GM10847 (cell line): ENCODE results near the gene SOX10.

Experiments
- POLR2A ChIP-seq: IDR thresholded peaks from 2 replicates; pipeline ENCODE4 v1.6.1; 2011; ENCODE audit not compliant: insufficient read length; ENCODE audit errors: extremely low read depth

The SOX10 gene

DNA sequence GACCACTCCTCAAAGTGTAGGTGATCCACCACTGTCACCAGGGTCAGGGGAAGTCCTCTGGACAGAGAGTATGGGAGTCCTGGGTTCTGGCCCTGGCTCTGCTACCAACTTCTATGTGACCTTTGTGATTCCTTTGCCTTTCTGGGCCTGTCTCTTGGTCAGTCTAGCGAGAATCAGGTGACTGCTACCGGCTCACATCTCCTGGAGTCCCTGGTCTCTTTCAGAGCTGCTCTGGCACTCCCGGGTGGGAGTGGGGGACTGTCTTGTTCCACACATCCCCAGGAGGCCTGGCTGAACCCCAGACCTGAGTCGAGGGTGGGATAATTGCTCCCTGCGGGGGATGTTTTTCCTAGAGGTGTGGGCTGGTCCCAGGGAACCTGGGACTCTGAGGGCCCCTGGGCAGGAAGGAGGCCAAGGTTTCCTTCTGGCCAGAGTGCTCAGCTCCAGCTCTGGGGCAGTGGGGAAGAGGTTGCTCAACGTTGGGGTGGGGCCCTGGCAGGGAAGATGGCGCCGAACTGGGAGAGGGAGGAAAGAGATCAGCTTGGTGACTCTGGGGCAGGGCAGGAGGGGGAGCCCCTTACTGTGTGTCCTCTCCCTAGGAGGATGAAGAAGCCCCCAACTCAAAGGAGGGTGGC, 2.1 kb downstream of the SOX10 start:
- TF ChIP-seq POLR2A: no peak

DNA sequence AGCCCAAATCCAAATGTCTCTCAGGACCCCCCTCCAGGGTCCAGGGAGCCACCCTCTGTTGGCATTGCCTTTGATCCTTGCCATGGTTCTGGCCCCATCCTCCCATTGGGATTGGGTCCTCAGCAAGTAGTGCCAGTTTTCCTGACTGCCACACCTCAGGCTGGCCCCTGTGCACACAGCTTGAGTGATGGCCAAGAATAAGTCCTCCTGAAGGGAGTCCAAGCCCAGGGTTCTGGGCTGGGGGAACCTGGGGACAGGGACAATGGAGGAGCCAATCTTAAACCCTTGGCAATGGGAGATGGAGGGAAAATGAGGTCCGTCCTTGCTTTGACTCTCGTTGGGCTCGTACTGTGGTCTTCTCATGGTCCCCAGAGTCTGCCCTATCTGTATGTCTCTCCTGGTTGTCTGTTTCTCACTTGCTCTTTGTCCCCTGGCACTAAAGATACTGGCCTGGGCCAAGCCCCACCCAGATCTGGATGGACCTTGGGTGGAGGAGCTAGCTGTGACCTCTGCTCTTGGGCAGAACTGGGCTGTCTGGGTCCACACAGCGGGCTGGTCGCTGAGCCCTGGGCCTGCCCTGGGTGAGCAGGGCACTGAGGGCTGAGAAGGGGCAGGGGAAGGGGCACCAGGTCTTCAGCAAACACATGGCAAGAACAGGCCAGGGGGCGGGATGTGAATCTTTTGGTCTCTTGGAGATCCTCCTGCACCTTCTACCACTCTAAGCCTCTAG, 2.9 kb downstream of the SOX10 start:
- TF ChIP-seq POLR2A: no peak

DNA sequence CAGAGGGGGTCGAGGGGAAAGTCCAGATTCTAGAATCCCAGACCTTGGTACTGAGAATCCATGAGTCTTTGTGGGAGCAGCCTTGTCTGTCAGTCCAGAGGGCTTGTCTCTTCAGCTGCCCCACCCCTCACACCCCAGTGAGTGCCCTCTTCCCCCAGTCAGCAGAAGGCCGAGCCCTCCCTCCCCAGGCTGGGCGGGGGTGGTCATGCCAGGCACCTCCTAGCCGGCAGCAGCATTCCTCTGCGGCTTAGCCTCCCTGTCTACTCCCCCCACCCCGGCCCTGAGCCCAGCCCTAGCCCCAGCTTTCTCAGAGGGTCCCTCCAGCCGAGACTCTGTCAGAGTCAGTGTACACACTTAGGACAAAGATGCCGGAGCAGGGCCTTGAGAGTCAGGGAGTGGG, 4.6 kb downstream of the SOX10 start:
- TF ChIP-seq POLR2A: no peak

DNA sequence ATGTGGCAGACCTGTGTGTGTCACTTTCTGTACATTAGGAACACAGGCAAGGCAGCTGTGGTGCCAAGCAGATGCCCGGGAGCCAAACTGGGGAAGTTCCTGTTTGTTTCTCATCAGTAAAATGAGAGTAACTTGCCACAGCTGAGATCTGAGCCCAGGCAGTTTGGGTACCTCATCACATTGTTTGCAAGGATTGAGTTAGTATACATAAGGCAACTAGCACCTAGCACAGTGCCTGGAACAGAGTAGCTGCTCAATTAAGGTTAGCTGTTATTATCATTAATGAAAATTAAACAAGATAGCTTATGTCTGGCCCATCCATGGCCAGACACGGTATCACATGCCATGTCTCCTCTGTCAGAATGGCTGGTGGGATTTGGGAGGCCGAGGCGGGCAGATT, 7.8 kb downstream of the SOX10 start:
- TF ChIP-seq POLR2A: no peak

DNA sequence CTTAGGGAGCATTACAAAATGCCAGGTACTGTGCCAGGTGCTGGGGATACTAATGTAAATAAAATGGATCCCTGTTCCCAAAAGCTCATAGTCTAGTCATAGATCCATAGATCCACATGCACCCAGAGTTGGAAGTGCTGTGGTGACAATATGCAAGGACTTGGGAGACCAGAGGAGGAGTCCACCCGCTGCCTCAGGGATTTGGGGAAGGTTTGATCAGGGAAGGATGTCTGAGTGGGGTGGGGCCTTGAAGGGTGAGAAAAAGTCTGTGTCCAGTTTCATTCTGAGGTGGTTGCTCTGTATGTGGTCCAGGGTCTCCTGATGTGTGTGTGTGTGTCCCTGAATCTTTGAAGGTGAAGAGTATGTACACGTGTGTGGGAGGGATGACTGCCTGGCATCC, 9.2 kb downstream of the SOX10 start:
- TF ChIP-seq POLR2A: no peak

DNA sequence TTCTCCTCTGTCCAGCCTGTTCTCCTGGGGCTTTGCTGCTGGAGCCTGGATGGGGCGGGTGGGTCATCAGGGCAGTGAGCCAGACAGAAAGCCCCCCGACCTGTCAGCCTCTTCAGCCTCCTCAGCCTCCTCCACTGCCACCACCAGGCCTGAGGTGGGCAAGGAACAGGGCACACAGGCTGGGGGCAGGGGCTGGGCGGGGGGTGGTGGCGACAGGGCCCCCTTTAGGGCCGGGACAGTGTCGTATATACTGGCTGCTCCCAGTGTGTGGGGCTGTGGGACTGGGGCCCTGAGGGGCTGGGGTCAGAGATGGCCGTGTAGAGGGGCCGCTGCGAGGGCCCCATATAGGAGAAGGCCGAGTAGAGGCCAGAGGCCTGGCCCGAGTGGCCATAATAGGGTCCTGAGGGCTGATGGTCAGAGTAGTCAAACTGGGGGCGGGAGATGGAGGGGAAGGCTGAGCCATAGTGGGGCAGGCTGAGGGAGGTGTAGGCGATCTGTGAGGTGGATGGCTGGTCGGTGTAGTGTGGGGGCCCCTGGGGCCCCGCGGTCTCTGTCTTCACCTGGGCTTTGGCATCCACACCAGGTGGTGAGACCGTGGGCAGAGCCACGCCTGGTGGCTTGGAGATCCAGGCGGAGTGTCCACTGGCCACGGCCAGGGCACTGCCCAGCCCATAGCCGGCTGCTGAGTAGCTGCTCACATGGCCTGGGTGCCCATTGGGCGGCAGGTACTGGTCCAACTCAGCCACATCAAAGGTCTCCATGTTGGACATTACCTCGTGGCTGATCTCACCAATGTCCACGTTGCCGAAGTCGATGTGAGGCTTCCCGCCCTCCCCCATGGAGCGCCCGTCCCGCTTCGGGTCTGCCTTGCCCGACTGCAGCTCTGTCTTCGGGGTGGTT, 10.8 kb downstream of the SOX10 start:
- TF ChIP-seq POLR2A: no peak

DNA sequence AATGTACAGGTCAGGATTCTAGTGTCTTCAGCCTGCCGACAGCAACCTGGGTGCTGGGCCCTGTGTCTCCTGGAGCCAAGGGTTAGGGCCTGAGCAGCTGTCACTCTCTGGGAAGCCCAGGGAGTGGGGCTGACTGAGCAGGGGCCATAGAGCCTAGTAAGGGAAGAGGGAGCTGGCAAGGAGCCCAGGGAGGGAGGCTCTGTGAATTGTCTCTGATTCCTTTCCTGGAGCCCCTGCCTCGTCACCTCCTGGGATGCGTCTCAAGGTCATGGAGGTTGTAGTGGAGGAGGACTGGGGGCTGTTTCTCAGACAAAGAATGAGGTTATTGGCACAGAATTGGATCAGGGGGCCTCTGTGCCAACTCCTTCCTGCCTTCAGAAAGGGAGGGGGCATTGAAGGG, 11.8 kb downstream of the SOX10 start:
- TF ChIP-seq POLR2A: no peak

DNA sequence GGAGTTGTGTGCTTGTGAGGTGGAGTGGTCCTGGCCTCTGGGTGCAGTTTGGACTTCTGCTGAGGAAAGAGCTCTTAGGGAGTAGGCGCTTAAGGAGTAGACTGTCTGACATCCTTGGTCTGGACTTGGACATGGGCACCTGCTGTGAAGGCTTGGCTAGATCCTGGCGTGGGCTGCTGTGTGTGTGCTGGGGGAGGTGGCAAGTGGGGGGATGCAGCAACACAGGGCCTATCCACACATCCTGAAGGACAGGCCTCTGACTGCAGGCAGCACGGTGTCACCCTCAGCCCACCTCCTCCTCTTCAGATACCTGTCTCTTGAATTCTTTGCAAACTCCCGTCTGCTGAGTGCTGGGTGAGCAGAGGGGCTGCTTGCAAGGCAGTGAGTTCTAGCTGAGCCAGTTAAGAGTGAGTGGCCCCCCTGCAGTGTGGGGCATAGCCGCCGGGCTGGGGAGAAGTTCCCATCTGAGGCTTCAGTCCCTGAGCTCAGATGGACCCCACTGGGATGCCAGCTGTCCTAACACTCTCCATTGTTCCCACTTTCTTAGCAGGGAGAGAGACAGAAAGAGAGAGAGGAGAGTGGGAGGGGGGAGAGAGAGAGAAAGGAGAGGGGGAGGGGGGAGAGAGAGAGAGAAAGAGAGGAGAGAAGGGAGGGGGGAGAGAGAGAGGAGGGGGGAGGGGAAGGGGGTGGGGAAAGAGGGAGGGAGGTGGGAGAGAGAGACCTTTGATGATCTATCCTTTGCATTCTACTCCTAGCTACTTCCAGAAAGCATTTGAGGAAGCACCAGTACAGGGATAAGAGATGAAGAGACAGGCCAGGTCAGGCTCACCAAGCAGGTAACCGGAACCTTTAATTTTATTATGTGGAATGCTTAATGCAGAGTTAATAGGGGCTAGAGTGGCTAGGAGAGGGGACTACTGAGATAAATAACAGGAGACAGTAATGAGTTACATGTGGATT, 12.6 kb downstream of the SOX10 start:
- TF ChIP-seq POLR2A: no peak

DNA sequence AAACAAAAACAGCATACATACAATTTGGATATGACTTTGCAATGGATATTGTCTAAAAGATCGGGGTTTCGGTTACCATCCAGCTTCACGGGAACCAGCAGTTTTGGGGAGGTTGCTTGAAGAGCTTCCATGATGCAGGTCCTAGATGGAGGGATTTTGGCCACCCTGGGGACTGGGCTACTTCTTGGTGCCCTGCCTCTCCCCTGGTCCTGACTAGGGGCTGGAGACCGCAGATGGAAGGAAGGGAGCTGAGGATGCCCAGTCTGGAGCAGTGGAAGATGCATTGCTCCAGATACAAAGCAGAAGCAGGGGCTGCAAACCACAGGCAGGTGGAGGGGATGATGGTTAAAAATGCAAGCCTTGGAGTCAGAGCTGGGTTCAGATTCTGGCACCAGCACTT, 13.5 kb downstream of the SOX10 start:
- TF ChIP-seq POLR2A: no peak

DNA sequence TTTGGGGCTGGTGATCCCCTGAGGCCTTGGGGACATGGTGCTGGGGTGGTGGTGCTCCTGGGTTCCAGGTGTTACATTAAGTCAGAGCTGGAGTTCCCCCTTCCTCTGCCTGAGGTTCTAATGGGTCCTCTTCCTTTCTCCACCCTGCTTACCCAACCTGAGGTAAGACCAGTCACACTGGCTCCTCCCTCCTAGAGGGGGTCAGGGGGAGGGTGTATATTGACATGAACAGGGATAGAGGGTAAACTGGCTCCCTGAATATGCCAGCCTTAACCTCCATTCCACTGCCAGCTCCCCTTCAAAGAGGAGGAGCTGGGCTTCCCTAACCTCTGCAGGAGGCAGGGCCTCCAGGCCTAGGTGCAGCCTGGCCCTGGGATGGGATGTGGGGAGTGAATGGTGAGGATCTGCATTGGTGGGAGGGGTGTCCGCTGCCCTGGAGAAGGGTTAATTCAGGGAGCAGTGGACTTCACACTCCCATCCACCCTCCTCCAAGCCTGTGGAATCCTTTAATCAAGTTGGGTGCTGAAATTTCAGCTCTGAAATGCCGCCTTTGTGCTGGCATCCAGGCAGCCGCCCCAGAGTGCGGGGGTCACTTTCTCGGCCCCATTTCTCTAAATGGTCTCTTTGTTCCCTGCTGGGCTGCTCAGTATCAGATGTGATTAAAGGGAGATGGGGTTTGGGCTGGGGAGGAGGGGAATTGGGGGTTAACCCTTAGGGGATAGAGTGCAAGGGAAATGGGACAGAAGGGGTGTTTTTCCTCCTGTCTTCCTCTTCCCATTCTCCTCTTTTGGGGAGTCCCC, 15.7 kb downstream of the SOX10 start:
- no peak for TF ChIP-seq POLR2A

DNA sequence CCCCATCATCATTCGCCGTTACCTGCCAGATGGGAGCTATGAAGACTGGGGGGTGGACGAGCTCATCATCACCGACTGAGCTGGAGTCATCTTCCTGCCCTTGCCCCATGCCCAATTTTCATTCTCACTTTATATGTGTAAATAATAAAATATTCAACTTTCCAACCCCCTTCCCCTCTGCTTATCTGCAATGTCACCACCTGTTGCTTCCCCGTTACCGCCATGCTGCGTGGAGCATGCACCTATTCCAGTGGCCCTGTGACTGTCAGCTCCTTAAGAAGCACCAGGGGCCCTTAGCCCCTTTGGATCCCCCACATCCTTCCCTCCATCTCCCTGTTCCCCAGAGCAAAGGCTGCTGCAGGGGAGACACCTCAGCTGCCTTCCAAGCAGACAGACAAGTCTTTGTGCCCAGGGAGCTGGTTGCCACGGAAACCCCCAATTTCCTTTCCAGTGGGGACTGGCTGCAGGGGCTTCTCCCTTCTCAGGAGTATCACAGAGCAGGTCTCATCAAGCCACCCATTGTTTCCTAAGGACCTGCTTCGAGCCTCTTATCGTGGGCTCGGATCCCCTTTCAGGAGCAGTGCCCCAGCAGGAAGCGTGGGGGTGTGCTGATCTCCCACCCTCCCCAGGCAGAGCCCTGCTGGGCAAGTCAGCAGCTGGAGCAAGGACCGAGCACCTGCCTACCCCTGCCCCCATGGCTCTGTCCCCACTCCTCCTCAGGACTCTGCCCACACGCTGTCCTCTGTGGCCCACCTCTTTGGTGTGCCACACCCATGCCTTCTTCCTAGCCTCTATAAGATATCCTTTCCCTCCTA, 16.5 kb downstream of the SOX10 start:
- TF ChIP-seq POLR2A: no peak

DNA sequence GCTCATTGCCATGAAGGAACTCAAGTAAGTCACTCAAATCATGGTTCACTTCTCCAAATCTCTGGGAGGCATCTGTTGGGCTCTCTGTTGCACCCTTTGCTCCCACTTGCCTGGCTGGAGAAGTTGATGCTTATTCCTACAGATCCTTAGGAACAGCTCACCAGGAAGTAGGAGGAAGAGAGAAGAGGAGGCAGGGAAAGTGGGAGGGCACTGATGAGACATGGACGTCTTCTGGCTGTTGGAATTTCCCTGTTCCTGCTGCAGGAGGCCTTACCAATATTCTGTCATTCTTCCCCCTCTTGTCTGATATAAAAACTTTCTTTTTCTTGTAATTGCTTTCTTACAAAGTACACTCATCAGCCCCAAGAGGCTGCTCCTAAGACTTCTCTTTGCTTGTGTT, 17.2 kb downstream of the SOX10 start:
- no peak for TF ChIP-seq POLR2A

DNA sequence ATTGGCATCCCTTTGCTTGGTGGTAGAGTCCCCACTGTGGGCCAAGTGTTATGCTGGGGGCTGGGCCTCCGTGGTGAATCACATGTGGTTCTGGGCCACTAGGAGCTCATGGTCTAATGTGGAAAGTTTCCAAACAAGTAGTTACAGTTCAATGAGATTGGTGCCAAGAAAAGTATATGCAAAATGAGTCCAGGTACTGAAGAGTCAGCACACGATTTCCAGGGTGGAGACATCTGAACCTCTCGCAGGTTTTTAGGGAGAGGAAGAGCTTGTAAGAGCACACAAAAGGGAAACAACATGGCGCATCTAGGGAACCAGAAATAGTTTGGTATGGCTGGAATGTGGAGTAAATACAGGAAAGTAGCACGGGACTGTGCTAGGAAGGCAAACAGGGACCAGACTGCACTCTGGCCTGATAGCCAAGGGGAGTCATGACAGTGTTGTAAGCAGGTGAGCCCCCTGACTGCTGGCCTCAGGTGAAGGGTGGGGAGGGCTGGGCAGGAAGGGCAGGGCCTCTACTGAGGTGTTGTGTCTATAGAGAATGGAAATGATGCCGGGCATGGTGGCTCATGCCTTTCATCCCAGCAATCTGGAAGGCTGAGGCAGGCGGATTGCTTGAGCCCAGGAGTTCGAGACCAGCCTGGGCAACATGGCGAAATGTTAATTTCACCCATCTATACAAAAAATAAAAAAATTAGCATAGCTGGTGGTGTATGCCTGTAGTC, 18.3 kb downstream of the SOX10 start:
- no peak for TF ChIP-seq POLR2A
